ENCODE results near the gene GRB10. TPM values are rescaled to one million over a fixed set of nuclear protein-coding genes. Genes with fewer than 3 reads are reported as not detected.

GRB10 gene
- total and polyA plus RNA-seq, 2 of the 8 experiments (the other 6 are each of a cell fraction or from before 2014, with no cell fraction given): 35.7 to 97.0 TPM

DNA sequence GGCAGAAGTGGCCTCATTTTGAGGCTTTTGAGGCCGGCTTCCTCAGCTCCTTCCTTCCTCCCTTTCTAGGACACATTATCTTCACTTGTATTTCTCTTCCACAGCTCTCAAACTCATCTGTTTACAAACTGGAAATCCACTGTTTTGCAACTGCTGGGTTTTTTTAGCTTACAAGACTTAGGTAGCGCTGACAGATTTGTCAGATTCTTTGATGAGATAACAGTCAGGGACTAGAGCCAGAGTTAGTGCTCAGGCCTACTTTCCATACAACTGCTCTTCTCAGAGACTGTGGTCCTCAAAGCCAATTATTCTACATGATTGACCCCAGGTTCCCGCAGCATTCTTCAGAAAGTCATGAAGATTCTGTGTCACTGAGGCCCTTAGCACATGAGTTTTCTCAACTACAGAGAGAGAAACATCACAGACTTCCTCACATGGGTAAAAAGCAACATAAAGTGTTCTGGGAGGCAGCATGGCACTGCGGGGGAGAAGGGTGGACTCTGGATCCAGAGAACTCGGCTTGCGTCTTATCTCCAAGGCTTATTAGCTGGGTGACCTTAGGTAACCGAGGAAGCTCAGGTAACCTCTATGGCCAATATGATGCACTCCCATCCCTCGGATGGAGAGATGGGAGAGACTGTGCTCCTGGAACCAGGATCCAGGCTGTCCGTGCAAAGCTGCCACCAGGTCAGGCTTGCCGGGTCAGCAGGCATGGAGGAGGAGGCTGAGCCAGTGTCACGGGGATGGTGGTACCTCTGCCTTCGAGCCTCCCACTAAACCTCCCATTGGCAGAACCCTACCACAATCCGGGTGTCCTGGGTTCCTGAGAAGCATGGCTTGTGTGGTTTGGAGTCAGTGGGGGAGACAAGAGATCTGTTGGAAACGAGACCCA, 228.0 kb downstream of the GRB10 start (continued):
- TF ChIP-seq, protein P1, sequence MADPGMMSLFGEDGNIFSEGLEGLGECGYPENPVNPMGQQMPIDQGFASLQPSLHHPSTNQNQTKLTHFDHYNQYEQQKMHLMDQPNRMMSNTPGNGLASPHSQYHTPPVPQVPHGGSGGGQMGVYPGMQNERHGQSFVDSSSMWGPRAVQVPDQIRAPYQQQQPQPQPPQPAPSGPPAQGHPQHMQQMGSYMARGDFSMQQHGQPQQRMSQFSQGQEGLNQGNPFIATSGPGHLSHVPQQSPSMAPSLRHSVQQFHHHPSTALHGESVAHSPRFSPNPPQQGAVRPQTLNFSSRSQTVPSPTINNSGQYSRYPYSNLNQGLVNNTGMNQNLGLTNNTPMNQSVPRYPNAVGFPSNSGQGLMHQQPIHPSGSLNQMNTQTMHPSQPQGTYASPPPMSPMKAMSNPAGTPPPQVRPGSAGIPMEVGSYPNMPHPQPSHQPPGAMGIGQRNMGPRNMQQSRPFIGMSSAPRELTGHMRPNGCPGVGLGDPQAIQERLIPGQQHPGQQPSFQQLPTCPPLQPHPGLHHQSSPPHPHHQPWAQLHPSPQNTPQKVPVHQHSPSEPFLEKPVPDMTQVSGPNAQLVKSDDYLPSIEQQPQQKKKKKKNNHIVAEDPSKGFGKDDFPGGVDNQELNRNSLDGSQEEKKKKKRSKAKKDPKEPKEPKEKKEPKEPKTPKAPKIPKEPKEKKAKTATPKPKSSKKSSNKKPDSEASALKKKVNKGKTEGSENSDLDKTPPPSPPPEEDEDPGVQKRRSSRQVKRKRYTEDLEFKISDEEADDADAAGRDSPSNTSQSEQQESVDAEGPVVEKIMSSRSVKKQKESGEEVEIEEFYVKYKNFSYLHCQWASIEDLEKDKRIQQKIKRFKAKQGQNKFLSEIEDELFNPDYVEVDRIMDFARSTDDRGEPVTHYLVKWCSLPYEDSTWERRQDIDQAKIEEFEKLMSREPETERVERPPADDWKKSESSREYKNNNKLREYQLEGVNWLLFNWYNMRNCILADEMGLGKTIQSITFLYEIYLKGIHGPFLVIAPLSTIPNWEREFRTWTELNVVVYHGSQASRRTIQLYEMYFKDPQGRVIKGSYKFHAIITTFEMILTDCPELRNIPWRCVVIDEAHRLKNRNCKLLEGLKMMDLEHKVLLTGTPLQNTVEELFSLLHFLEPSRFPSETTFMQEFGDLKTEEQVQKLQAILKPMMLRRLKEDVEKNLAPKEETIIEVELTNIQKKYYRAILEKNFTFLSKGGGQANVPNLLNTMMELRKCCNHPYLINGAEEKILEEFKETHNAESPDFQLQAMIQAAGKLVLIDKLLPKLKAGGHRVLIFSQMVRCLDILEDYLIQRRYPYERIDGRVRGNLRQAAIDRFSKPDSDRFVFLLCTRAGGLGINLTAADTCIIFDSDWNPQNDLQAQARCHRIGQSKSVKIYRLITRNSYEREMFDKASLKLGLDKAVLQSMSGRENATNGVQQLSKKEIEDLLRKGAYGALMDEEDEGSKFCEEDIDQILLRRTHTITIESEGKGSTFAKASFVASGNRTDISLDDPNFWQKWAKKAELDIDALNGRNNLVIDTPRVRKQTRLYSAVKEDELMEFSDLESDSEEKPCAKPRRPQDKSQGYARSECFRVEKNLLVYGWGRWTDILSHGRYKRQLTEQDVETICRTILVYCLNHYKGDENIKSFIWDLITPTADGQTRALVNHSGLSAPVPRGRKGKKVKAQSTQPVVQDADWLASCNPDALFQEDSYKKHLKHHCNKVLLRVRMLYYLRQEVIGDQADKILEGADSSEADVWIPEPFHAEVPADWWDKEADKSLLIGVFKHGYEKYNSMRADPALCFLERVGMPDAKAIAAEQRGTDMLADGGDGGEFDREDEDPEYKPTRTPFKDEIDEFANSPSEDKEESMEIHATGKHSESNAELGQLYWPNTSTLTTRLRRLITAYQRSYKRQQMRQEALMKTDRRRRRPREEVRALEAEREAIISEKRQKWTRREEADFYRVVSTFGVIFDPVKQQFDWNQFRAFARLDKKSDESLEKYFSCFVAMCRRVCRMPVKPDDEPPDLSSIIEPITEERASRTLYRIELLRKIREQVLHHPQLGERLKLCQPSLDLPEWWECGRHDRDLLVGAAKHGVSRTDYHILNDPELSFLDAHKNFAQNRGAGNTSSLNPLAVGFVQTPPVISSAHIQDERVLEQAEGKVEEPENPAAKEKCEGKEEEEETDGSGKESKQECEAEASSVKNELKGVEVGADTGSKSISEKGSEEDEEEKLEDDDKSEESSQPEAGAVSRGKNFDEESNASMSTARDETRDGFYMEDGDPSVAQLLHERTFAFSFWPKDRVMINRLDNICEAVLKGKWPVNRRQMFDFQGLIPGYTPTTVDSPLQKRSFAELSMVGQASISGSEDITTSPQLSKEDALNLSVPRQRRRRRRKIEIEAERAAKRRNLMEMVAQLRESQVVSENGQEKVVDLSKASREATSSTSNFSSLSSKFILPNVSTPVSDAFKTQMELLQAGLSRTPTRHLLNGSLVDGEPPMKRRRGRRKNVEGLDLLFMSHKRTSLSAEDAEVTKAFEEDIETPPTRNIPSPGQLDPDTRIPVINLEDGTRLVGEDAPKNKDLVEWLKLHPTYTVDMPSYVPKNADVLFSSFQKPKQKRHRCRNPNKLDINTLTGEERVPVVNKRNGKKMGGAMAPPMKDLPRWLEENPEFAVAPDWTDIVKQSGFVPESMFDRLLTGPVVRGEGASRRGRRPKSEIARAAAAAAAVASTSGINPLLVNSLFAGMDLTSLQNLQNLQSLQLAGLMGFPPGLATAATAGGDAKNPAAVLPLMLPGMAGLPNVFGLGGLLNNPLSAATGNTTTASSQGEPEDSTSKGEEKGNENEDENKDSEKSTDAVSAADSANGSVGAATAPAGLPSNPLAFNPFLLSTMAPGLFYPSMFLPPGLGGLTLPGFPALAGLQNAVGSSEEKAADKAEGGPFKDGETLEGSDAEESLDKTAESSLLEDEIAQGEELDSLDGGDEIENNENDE (IDR thresholded peaks at IDR 0.05; ENCODE audit: insufficient replicate concordance, low read length): no peak
- TF ChIP-seq TBP (IDR thresholded peaks at IDR 0.05; ENCODE audit: low read depth, low read length): no peak
- no peak for TF ChIP-seq CREB1 (IDR thresholded peaks at IDR 0.05)
- no peak for TF ChIP-seq KDM1A (IDR thresholded peaks at IDR 0.05; ENCODE audit: borderline replicate concordance, low read length)
- TF ChIP-seq YY1 (IDR thresholded peaks at IDR 0.05; ENCODE audit: low read depth, low read length): no peak
- no peak for TF ChIP-seq BACH1 (IDR thresholded peaks at IDR 0.05; ENCODE audit: low read length)

Measured in H1 (cell line).